ENCODE measurements around the gene GABRA5. TPM values are rescaled to one million over a fixed set of nuclear protein-coding genes. Genes with fewer than 3 reads are reported as not detected.

Gene GABRA5
- total and polyA plus RNA-seq, 2 of the 13 experiments (the other 11 are each of a cell fraction or from before 2014, with no cell fraction given): not detected

- Histone ChIP-seq H3K36me3 (replicated peaks in 1 of 2; ENCODE audit: control insufficient read depth in 1 of 2, insufficient read depth in 2 of 2, low read length in 2 of 2) (no peaks in the 10 kb centered on the region), H3K4me2 (ENCODE audit: low read depth, low read length) (no peak overlapping the region), H2AFZ (ENCODE audit: low read length) (no peak overlapping the region), H3K9me3 (ENCODE audit: low read length) (no peaks in the 10 kb centered on the region), H3K79me2 (ENCODE audit: insufficient read depth, low read length) (no peaks in the 10 kb centered on the region), H3K27ac (ENCODE audit: extremely low read length, insufficient read depth, low read length) (no peak overlapping the region), H3K9ac (ENCODE audit: insufficient read depth, low read depth, low read length) (no peak overlapping the region), H3K4me1 (ENCODE audit: insufficient read depth, low read length) (no peaks in the 10 kb centered on the region), H3K27me3 (ENCODE audit: control insufficient read depth in 1 of 2, insufficient read depth in 2 of 2, low read length in 2 of 2) (no peaks in the 10 kb centered on the region; a peak in 1 of 5 replicates), H3K4me3 (replicated peaks in 1 of 3; ENCODE audit: insufficient read depth in 1 of 3, low read depth in 2 of 3, low read length in 3 of 3) (no peak overlapping the region), H4K20me1 (ENCODE audit: insufficient read depth, low read length) (no peaks in the 10 kb centered on the region)
- DNase-seq (ENCODE audit: low spot score): no peak
- in situ Hi-C loops (cut with HindIII; ENCODE audit: extremely low pct_ligation_motif_present, low pct_unique_long_range_greater_than_20kb): no loop called here
- ATAC-seq: no peak
- no TSS peak for BruUV-seq (replicated peaks)
- no peak for FAIRE-seq
- ChIA-PET POLR2A (no interaction called here), CTCF (ENCODE audit: low intra/inter-chr PET ratio, low total read pairs) (no interaction called here)
- intact Hi-C loops (cut with micrococcal nuclease; ENCODE audit: unreplicated experiment): no loop called here
- WGBS (ENCODE audit: low lambda C conversion rate): 43% methylated on average over 8 of the region's 9 CpGs
- TF ChIP-seq SIX1 (CRISPR knock-in tag; IDR thresholded peaks at IDR 0.05; ENCODE audit: borderline replicate concordance) (no peak), ATM (IDR thresholded peaks at IDR 0.05; ENCODE audit: borderline replicate concordance) (no peak), ARNT (IDR thresholded peaks at IDR 0.05) (no peak), NFE2 (CRISPR knock-in tag; IDR thresholded peaks at IDR 0.05) (no peak), RBM39 (IDR thresholded peaks at IDR 0.05; ENCODE audit: low read depth, low read length, poor library complexity, severe bottlenecking) (no peak), ZNF83 (CRISPR knock-in tag; IDR thresholded peaks at IDR 0.05; ENCODE audit: borderline replicate concordance) (no peak), MAFG (CRISPR knock-in tag; IDR thresholded peaks at IDR 0.05) (no peak), ARNTL (CRISPR knock-in tag; IDR thresholded peaks at IDR 0.05) (no peak), MAFK (conservative IDR thresholded peaks at IDR 0.05 in 1 of 2, IDR thresholded peaks at IDR 0.05 in 1 of 2; ENCODE audit: low read length in 2 of 2) (no peak), ZNF124 (CRISPR knock-in tag; IDR thresholded peaks at IDR 0.05) (no peak), ZNF703 (CRISPR knock-in tag; IDR thresholded peaks at IDR 0.05; ENCODE audit: borderline replicate concordance) (no peak), TGIF2 (CRISPR knock-in tag; IDR thresholded peaks at IDR 0.05) (no peak), ATRX (CRISPR knock-in tag; IDR thresholded peaks at IDR 0.05; ENCODE audit: borderline replicate concordance) (no peak)
These were observed 15.2 kb downstream of the GABRA5 start for GRCh38 chr15:26882112-26882511.

Data from HepG2 (cell line).